HepG2 (cell line): ENCODE data around the gene INSL6. TPM values are rescaled to one million over a fixed set of nuclear protein-coding genes. Genes with fewer than 3 reads are reported as not detected.

Experiments used
- ATAC-seq: fragments of 200-7000 bp; cut with Tn5 transposase; 3 replicates; pipeline ENCODE4 v1.9.1; 2020; ENCODE audit warnings: mild to moderate bottlenecking, moderate library complexity
- BruUV-seq: library from RNA; stranded (reverse); fragments of 400-500 nt; replicated peaks from 2 replicates; lab custom pipeline; 2021; lab: Mats Ljungman, UMichigan
- CTCF ChIA-PET: fragments of 300-600 bp; formaldehyde crosslinking; extraction: SDS; loops from one replicate; lab custom pipeline; 2021; ENCODE audit warnings: low total read pairs, inconsistent platforms, low intra/inter-chr PET ratio; lab: Yijun Ruan, JAX
- POLR2A ChIA-PET: fragments of 350-600 bp; sonication (Branson Sonifier 250); formaldehyde crosslinking; loops from one replicate; lab custom pipeline; 2020; ENCODE audit warnings: antibody characterized with exemption, inconsistent platforms; lab: Yijun Ruan, JAX
- DNase-seq: peaks from one replicate; pipeline ENCODE4 v3.0.0-alpha.2; 2015; ENCODE audit warnings: low spot score
- FAIRE-seq: peaks from 3 replicates; lab custom pipeline; 2011; peaks lifted over from hg19 to GRCh38; lab: Jason Lieb, UNC
- H2AFZ ChIP-seq: one replicate; pipeline ENCODE4 v1.6.1; 2011; ENCODE audit warnings: low read length, inconsistent platforms
- H3K27ac ChIP-seq: fragments of 300-600 bp; 3 replicates; pipeline ENCODE4 v1.8.0; 2011; ENCODE audit warnings: mixed run types, mild to moderate bottlenecking, mixed read lengths, low read length, inconsistent platforms; ENCODE audit not compliant: insufficient read depth; ENCODE audit errors: extremely low read length
- H3K27me3 ChIP-seq, 2 experiments: fragments of 200-600 bp in 1 of 2; 2 replicates in 1 of 2; 3 replicates in 1 of 2; pipeline versions ENCODE4 v1.6.0 to v1.8.0; 2011; ENCODE audit warnings: low read length in 2 of 2, mild to moderate bottlenecking in 2 of 2, moderate library complexity in 2 of 2, inconsistent platforms in 1 of 2; ENCODE audit not compliant: insufficient read depth in 2 of 2, control insufficient read depth in 1 of 2
- H3K36me3 ChIP-seq, 2 experiments: fragments of 200-600 bp in 1 of 2; replicated peaks in 1 of 2; 2 replicates in 1 of 2; 3 replicates in 1 of 2; pipeline versions ENCODE4 v1.5.1 to v1.8.0; 2011; ENCODE audit warnings: low read length in 2 of 2, inconsistent platforms in 1 of 2; ENCODE audit not compliant: insufficient read depth in 2 of 2, control insufficient read depth in 1 of 2
- H3K4me1 ChIP-seq: 2 replicates; pipeline ENCODE4 v1.5.1; 2012; ENCODE audit warnings: low read length, inconsistent platforms; ENCODE audit not compliant: insufficient read depth
- H3K4me2 ChIP-seq: 2 replicates; pipeline ENCODE4 v1.6.0; 2011; ENCODE audit warnings: low read depth, low read length, inconsistent platforms
- H3K4me3 ChIP-seq, 3 experiments: fragments of 200-600 bp in 1 of 3; sonication (generic), shearing (Covaris generic) in 1 of 3; replicated peaks in 1 of 3; 2 replicates each; pipeline ENCODE4 v1.5.1; 2011 to 2016; ENCODE audit warnings: low read length in 3 of 3, inconsistent platforms in 2 of 3, low read depth in 2 of 3, mild to moderate bottlenecking in 2 of 3, control low read depth in 1 of 3, mixed read lengths in 1 of 3; ENCODE audit not compliant: insufficient read depth in 1 of 3
- H3K79me2 ChIP-seq: one replicate; pipeline ENCODE4 v1.6.1; 2011; ENCODE audit warnings: low read length, inconsistent platforms; ENCODE audit not compliant: insufficient read depth
- H3K9ac ChIP-seq: 2 replicates; pipeline ENCODE4 v1.6.0; 2011; ENCODE audit warnings: mild to moderate bottlenecking, low read depth, low read length, inconsistent platforms; ENCODE audit not compliant: insufficient read depth
- H3K9me3 ChIP-seq: 2 replicates; pipeline ENCODE4 v1.5.1; 2012; ENCODE audit warnings: mild to moderate bottlenecking, low read length
- H4K20me1 ChIP-seq: 2 replicates; pipeline ENCODE4 v1.6.0; 2011; ENCODE audit warnings: inconsistent platforms, mild to moderate bottlenecking, low read length, moderate library complexity; ENCODE audit not compliant: insufficient read depth
- ARNTL ChIP-seq: sonication (generic); formaldehyde crosslinking; IDR thresholded peaks from 2 replicates; pipeline ENCODE4 v1.4.0; 2020; ENCODE audit warnings: mild to moderate bottlenecking, missing genetic modification reagents
- CHD2 ChIP-seq: IDR thresholded peaks from 2 replicates; pipeline ENCODE4 v1.6.1; 2011; ENCODE audit warnings: low read depth, low read length, improper control_type of control experiment
- EP300 ChIP-seq, 3 experiments: sonication (generic) in 1 of 3; formaldehyde crosslinking in 1 of 3; IDR thresholded peaks; 2 replicates each; pipeline versions ENCODE4 v1.5.1 to v1.6.1; 2011 to 2020; ENCODE audit warnings: low read depth in 2 of 3, low read length in 2 of 3, borderline replicate concordance in 1 of 3, improper control_type of control experiment in 1 of 3, mild to moderate bottlenecking in 1 of 3, missing genetic modification reagents in 1 of 3, moderate library complexity in 1 of 3
- FOXP1 ChIP-seq, 2 experiments: fragments of 450-650 bp in 1 of 2; IDR thresholded peaks; 2 replicates each; pipeline ENCODE4 v1.6.1; 2017 to 2018; ENCODE audit warnings: antibody characterized with exemption in 1 of 2
- GFI1 ChIP-seq: sonication (generic); formaldehyde crosslinking; IDR thresholded peaks from 2 replicates; pipeline ENCODE4 v1.5.0; 2020; ENCODE audit warnings: missing genetic modification reagents, mild to moderate bottlenecking, borderline replicate concordance
- HOXA3 ChIP-seq: sonication (generic); formaldehyde crosslinking; IDR thresholded peaks from 2 replicates; pipeline ENCODE4 v1.5.0; 2020; ENCODE audit warnings: missing genetic modification reagents
- NFE2 ChIP-seq: sonication (generic); formaldehyde crosslinking; IDR thresholded peaks from 2 replicates; pipeline ENCODE4 v1.4.0; 2020; ENCODE audit warnings: missing genetic modification reagents
- POLR2A ChIP-seq, 2 experiments: IDR thresholded peaks; 2 replicates each; pipeline ENCODE4 v1.6.1; 2011; ENCODE audit warnings: low read depth in 2 of 2, low read length in 2 of 2, mild to moderate bottlenecking in 1 of 2, moderate library complexity in 1 of 2; ENCODE audit not compliant: insufficient read depth in 1 of 2
- YEATS2 ChIP-seq: sonication (generic); formaldehyde crosslinking; IDR thresholded peaks from 2 replicates; pipeline ENCODE4 v1.4.0; 2020; ENCODE audit warnings: missing genetic modification reagents, borderline replicate concordance
- ZNF282 ChIP-seq: fragments of 450-650 bp; IDR thresholded peaks from 2 replicates; pipeline ENCODE4 v1.6.1; 2018; ENCODE audit not compliant: partially characterized antibody
- WGBS: methylation state at CpG from one replicate; pipeline ENCODE4 v1.1.6; 2017; ENCODE audit warnings: low lambda C conversion rate; 5-methylcytosine and 5-hydroxymethylcytosine counted together
- in situ Hi-C: cut with HindIII; loops from 2 replicates; pipeline ENCODE4 v1.10.0; 2017; ENCODE audit warnings: low pct_unique_long_range_greater_than_20kb; ENCODE audit not compliant: extremely low pct_ligation_motif_present
- intact Hi-C: fragments of 100-400 bp; cut with micrococcal nuclease; formaldehyde crosslinking; loops from one replicate; pipeline ENCODE4 v1.10.0; 2022; ENCODE audit not compliant: unreplicated experiment
- polyA plus RNA-seq, 8 experiments: library from polyadenylated mRNA; depleted of rRNA in 3 of 8; stranded (reverse) in 7 of 8; unstranded in 1 of 8; fragments of >200 nt; fragmentation: Illumina TruSeq in 4 of 8; extraction: Trizol in 4 of 8; gene quantifications; 2 replicates each; pipeline versions ENCODE4 v1.2.1 to v1.2.3, GENCODE V29; 2011 to 2016; ENCODE audit warnings: low read depth in 4 of 8, missing spikeins in 1 of 8, mixed read lengths in 1 of 8; ENCODE audit not compliant: insufficient read depth in 1 of 8
- total RNA-seq, 5 experiments: library from RNA; depleted of rRNA; stranded (reverse); fragments of >200 nt; fragmentation: Illumina TruSeq; extraction: Trizol; gene quantifications; 2 replicates each; pipeline ENCODE4 v1.2.3, GENCODE V29; 2016; ENCODE audit warnings: low read depth in 1 of 5

INSL6 gene
- total and polyA plus RNA-seq, 2 of the 13 experiments (the other 11 are each of a cell fraction or from before 2014, with no cell fraction given): not detected

- H4K20me1 ChIP-seq: no peaks in the 10 kb centered on the region
- in situ Hi-C loops: no loop called here
- no peak overlapping the region for H3K4me3 ChIP-seq
- no peaks in the 10 kb centered on the region for H3K9me3 ChIP-seq
- H2AFZ ChIP-seq: no peak overlapping the region
- ChIA-PET POLR2A (no interaction called here), CTCF (no interaction called here)
- no peaks in the 10 kb centered on the region for H3K36me3 ChIP-seq
- H3K9ac ChIP-seq: no peak overlapping the region
- BruUV-seq: no TSS peak
- peaks cover 0 to 8% of the 10 kb centered on the region in 2 experiments; a peak in 1 of 5 replicates for H3K27me3 ChIP-seq
- no peak overlapping the region for H3K4me2 ChIP-seq
- WGBS: 31% methylated on average over 3 of the region's 3 CpGs
- no peak for DNase-seq
- ATAC-seq: no peak
- H3K27ac ChIP-seq: no peak overlapping the region
- no peak for TF ChIP-seq GFI1
- no peak for TF ChIP-seq HOXA3 (CRISPR knock-in tag)
- no peak for TF ChIP-seq FOXP1 (IDR thresholded peaks at IDR 0.05)
- TF ChIP-seq FOXP1 (CRISPR knock-in tag; IDR thresholded peaks at IDR 0.05): no peak
- TF ChIP-seq NFE2 (CRISPR knock-in tag): no peak
- no peak for TF ChIP-seq ZNF282
- no peak for TF ChIP-seq POLR2A (IDR thresholded peaks at IDR 0.05; ENCODE audit: insufficient read depth in 1 of 2, low read depth in 2 of 2, low read length in 2 of 2)
- no peak for TF ChIP-seq EP300 (IDR thresholded peaks at IDR 0.05; ENCODE audit: low read depth in 2 of 2, low read length in 2 of 2)
- no peak for TF ChIP-seq EP300 (CRISPR knock-in tag; IDR thresholded peaks at IDR 0.05; ENCODE audit: borderline replicate concordance)
- no peak for TF ChIP-seq YEATS2 (CRISPR knock-in tag)
- no peak for TF ChIP-seq ARNTL (CRISPR knock-in tag)
- TF ChIP-seq CHD2: no peak
- no peaks in the 10 kb centered on the region for H3K79me2 ChIP-seq
- no peak for FAIRE-seq
- no peaks in the 10 kb centered on the region for H3K4me1 ChIP-seq
- intact Hi-C loops: no loop called here
These were observed 6.5 kb upstream of the INSL6 start for GRCh38 chr9:5191985-5192384.
